Gastroesophageal sphincter (tissue), 4 donors: Measurements from ENCODE around the gene PLIN1. TPM values are rescaled to one million over a fixed set of nuclear protein-coding genes. Genes with fewer than 3 reads are reported as not detected.
A peak's percentile ranks its signal among the peaks of the same experiment; 100 is the strongest.

ENCODE experiments used
- ATAC-seq: fragments of 150-250 bp; one replicate; pipeline ENCODE4 v1.9.1; 2016; ENCODE audit warnings: mild to moderate bottlenecking, moderate library complexity
- H3K27ac ChIP-seq, 4 donors: fragments of 200-600 bp; sonication (generic) in 3 of 4; 1 replicate in 3 of 4; 2 replicates in 1 of 4; pipeline ENCODE4 v1.5.1; 2016 to 2019
- H3K27me3 ChIP-seq: fragments of 200-600 bp; sonication (generic); one replicate; pipeline ENCODE4 v1.5.1; 2019
- H3K36me3 ChIP-seq, 2 donors: fragments of 200-600 bp; sonication (generic); one replicate each; pipeline ENCODE4 v1.5.1; 2019; ENCODE audit warnings: control low read depth in 1 of 2
- H3K4me1 ChIP-seq, 3 donors: fragments of 200-600 bp; sonication (generic); 1 replicate in 2 of 3; 2 replicates in 1 of 3; pipeline ENCODE4 v1.5.1; 2016 to 2019; ENCODE audit warnings: control low read depth in 2 of 3
- H3K4me3 ChIP-seq, 2 donors: fragments of 200-600 bp; sonication (generic); one replicate each; pipeline ENCODE4 v1.5.1; 2019; ENCODE audit warnings: mild to moderate bottlenecking in 1 of 2, moderate library complexity in 1 of 2
- H3K9me3 ChIP-seq, 3 donors: fragments of 200-600 bp; sonication (generic); one replicate each; pipeline ENCODE4 v1.5.1; 2017 to 2019; ENCODE audit warnings: control low read depth in 2 of 3
- EP300 ChIP-seq: sonication (generic); formaldehyde crosslinking; IDR thresholded peaks from one replicate; pipeline ENCODE4 v1.6.1; 2017; ENCODE audit warnings: antibody characterized with exemption, mild to moderate bottlenecking
- POLR2A ChIP-seq, 2 donors: fragments of 450-650 bp; IDR thresholded peaks; one replicate each; pipeline ENCODE4 v1.6.1; 2017; ENCODE audit warnings: antibody characterized with exemption in 2 of 2, mild to moderate bottlenecking in 2 of 2, moderate library complexity in 1 of 2
- POLR2AphosphoS5 ChIP-seq: sonication (generic); formaldehyde crosslinking; IDR thresholded peaks from one replicate; pipeline ENCODE4 v1.6.1; 2017; ENCODE audit warnings: antibody characterized with exemption
- WGBS, 2 donors: methylation state at CpG; one replicate each; pipeline ENCODE4 v1.1.5; 2018; ENCODE audit warnings: low coverage in 1 of 2; 5-methylcytosine and 5-hydroxymethylcytosine counted together
- total RNA-seq, 4 donors: library from RNA; depleted of rRNA; stranded (reverse); fragments of >200 nt; gene quantifications; one replicate each; pipeline ENCODE4 v1.1.0, GENCODE V29; 2016
- TF ChIP-seq, protein P1 (sequence below), 4 experiments: fragments of 200-600 bp in 2 of 4; fragments of 450-650 bp in 2 of 4; sonication (generic) in 1 of 4; IDR thresholded peaks; one replicate each; pipeline ENCODE4 v1.5.1; 2017 to 2019; ENCODE audit warnings: antibody characterized with exemption in 4 of 4, mild to moderate bottlenecking in 2 of 4, moderate library complexity in 2 of 4

Gene PLIN1, protein sequence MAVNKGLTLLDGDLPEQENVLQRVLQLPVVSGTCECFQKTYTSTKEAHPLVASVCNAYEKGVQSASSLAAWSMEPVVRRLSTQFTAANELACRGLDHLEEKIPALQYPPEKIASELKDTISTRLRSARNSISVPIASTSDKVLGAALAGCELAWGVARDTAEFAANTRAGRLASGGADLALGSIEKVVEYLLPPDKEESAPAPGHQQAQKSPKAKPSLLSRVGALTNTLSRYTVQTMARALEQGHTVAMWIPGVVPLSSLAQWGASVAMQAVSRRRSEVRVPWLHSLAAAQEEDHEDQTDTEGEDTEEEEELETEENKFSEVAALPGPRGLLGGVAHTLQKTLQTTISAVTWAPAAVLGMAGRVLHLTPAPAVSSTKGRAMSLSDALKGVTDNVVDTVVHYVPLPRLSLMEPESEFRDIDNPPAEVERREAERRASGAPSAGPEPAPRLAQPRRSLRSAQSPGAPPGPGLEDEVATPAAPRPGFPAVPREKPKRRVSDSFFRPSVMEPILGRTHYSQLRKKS
- total RNA-seq: 10 to 100 TPM in 1 of 4 donors, 1 to 10 TPM in 3; 1.2 to 22.2 (median 2.5) TPM

DNA sequence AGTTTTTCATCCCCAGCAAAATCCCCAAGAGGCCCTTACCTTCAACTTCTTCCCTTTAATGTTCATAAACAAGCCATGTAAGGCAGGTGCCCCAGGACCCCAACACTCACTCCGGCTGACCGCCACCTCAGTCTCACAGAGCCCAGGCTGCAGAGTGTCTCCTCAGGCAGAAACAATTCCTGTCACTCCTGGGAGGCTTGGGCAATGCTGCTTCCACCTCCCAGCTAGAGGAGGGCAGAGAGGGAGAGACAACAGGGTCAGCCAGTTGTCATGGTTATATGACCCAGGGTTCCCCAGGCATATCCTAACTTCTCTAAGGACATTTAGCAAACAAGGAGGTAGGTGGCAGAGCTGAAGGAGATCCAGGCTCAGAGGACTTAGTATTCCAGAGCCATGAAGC, at the start of gene PLIN1:
Gene PLIN1 (minus strand): TSS at position 156 of the 400 bp plus-strand sequence. CDS start 1,878 bp downstream, outside the sequence.
- Histone ChIP-seq H3K4me1 (peaks cover 11 to 31% (median 14%) of the 10 kb centered on the region in 3 donors), H3K4me3 (no peak within 1 kb of the TSS), H3K9me3 (no peaks in the 10 kb centered on the region), H3K27ac (peak within 1 kb of the TSS; percentile 70 to 86 (median 80)), H3K27me3 (no peaks in the 10 kb centered on the region), H3K36me3 (peaks cover 0 to 17% of the 10 kb centered on the region in 2 donors)
- ATAC-seq: no peak
- TF ChIP-seq EP300 (no peak), POLR2AphosphoS5 (no peak), POLR2A (IDR thresholded peaks at IDR 0.05) (no peak)
- TF ChIP-seq, protein P1, sequence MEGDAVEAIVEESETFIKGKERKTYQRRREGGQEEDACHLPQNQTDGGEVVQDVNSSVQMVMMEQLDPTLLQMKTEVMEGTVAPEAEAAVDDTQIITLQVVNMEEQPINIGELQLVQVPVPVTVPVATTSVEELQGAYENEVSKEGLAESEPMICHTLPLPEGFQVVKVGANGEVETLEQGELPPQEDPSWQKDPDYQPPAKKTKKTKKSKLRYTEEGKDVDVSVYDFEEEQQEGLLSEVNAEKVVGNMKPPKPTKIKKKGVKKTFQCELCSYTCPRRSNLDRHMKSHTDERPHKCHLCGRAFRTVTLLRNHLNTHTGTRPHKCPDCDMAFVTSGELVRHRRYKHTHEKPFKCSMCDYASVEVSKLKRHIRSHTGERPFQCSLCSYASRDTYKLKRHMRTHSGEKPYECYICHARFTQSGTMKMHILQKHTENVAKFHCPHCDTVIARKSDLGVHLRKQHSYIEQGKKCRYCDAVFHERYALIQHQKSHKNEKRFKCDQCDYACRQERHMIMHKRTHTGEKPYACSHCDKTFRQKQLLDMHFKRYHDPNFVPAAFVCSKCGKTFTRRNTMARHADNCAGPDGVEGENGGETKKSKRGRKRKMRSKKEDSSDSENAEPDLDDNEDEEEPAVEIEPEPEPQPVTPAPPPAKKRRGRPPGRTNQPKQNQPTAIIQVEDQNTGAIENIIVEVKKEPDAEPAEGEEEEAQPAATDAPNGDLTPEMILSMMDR (IDR thresholded peaks at IDR 0.05): no peak
- 90 to 100% methylated on average over 2 of the region's 2 CpGs for WGBS, 2 donors

DNA sequence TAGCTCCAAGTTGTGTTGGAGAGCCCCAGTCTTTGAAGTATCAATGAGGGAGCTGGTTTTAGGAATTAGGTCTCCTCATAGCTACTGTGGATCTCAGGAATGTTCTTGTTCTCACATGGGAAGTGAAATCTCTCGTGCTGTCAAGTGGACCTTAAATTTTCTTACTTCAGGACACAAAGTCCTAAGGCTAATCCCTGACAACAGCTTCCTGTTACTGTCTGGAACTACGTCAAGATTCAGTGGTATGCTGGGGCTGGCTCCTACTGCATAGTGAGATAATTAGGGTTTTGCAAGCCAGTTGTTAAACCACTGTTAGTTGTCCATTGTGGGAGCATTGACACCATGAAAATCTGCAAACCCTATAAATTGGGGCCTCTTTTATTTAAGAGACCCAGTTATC, 49.1 kb upstream of the PLIN1 start:
- WGBS, 2 donors: 25 to 35% methylated on average over 2 of the region's 2 CpGs
- no peak overlapping the region for H3K4me3 ChIP-seq
- peaks cover 0 to 11% (median 3%) of the 10 kb centered on the region in 3 donors for H3K4me1 ChIP-seq
- H3K9me3 ChIP-seq: no peaks in the 10 kb centered on the region
- peak; percentile 92 for ATAC-seq
- H3K36me3 ChIP-seq: no peaks in the 10 kb centered on the region
- H3K27ac ChIP-seq: peak overlapping the region in 3 of 4 donors; percentile 67 to 77 (median 69)
- TF ChIP-seq POLR2AphosphoS5 (peak; percentile 90), POLR2A (IDR thresholded peaks at IDR 0.05) (no peak)
- no peaks in the 10 kb centered on the region for H3K27me3 ChIP-seq

DNA sequence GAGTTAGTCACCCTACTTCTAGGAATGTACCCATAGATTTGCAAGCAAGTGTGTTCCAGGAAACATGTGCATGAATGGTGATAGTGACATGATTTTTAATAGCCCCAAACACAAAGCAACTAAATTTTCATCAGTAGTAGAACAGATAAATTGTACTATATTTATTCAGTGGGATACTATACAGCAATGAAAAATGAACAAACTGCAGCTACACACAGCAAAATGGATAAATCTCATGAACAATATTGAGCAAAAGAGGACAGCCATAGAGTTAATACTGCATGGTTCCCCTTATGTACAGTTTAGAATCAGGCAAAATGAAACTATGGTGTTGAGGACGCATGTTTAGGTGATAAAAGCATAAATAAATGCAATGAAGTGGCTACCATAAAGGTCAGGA, 45.9 kb upstream of the PLIN1 start:
- Histone ChIP-seq H3K4me3 (no peak overlapping the region), H3K27ac (no peak overlapping the region), H3K27me3 (no peaks in the 10 kb centered on the region), H3K36me3 (no peaks in the 10 kb centered on the region), H3K4me1 (peaks cover 0 to 11% (median 3%) of the 10 kb centered on the region in 3 donors), H3K9me3 (no peaks in the 10 kb centered on the region)
- ATAC-seq: no peak
- 67 to 92% methylated on average over 1 of the region's 1 CpG for WGBS, 2 donors
- TF ChIP-seq EP300 (no peak), POLR2A (IDR thresholded peaks at IDR 0.05) (no peak), POLR2AphosphoS5 (no peak)
- TF ChIP-seq, protein P1 (IDR thresholded peaks at IDR 0.05): no peak

DNA sequence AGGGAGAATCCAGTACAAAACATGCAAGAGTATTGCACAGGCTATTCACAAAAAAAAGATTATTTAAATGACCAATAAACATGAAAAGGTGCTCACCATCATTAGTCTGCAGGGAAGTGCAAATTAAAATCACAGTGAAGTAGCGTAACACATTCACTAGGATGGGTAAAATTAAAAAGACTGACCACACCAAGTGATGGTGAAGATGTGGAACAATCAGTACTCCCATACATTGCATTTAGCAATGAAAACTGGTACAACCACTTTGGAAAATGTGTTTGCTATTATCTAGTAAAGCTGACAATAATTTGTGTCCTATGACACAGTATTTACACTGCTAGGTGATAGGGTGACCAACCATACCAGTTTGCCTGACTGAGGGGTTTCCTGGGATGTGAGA, 45.5 kb upstream of the PLIN1 start:
- 100% methylated on average over 1 of the region's 1 CpG for WGBS, 2 donors
- TF ChIP-seq, protein P1 (IDR thresholded peaks at IDR 0.05): no peak
- TF ChIP-seq POLR2AphosphoS5: no peak
- TF ChIP-seq POLR2A (IDR thresholded peaks at IDR 0.05): no peak
- TF ChIP-seq EP300: no peak

DNA sequence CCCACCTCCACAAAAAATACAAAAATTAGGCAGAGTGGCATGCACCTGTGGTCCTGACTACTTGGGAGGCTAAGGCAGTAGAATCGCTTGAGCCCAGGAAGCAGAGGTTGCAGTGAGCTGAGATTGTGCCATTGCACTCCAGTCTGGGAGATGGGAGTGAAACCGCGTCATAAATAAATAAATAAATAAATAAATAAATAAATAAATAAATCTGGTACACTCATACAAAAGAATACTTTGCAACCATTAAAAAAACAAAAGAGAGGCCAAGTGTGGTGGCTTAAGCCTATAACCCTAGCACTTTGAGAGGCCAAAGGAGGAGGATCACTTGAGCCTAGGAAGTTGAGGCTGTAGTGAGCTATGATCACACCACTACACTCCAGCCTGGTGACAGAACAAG, 43.9 kb upstream of the PLIN1 start:
- WGBS, 2 donors: no CpG with 5 or more reads among the region's 3 CpGs
- no peaks in the 10 kb centered on the region for H3K27me3 ChIP-seq
- no peak for TF ChIP-seq EP300
- TF ChIP-seq, protein P1 (IDR thresholded peaks at IDR 0.05): no peak
- TF ChIP-seq POLR2AphosphoS5: no peak
- TF ChIP-seq POLR2A (IDR thresholded peaks at IDR 0.05): no peak
- no peak overlapping the region for H3K4me3 ChIP-seq
- no peaks in the 10 kb centered on the region for H3K9me3 ChIP-seq
- ATAC-seq: no peak
- no peaks in the 10 kb centered on the region for H3K36me3 ChIP-seq
- H3K27ac ChIP-seq: no peak overlapping the region
- peaks cover 0 to 4% (median 0%) of the 10 kb centered on the region in 3 donors for H3K4me1 ChIP-seq

More for the DNA sequence above, 45.5 kb upstream of the PLIN1 start:
- peaks cover 0 to 11% (median 3%) of the 10 kb centered on the region in 3 donors for H3K4me1 ChIP-seq
- no peaks in the 10 kb centered on the region for H3K27me3 ChIP-seq
- no peak overlapping the region for H3K27ac ChIP-seq
- ATAC-seq: no peak
- H3K9me3 ChIP-seq: no peaks in the 10 kb centered on the region
- H3K4me3 ChIP-seq: no peak overlapping the region
- H3K36me3 ChIP-seq: no peaks in the 10 kb centered on the region
